Activated CD4-positive, alpha-beta T cell treated with anti-CD3 and anti-CD28 coated beads, Interleukin-2, amount 50 U/mL, for 16 hours (primary cell): ENCODE results near the gene CIB1.

Source experiments
- DNase-seq: peaks from one replicate; pipeline ENCODE4 v3.0.0-alpha.2; 2020

Gene CIB1

GRCh38 chr15:90213818-90214204, 19.9 kb downstream of the CIB1 start:
- DNase-seq = no peak

- DNase-seq = no peak
Observed at GRCh38 chr15:90213122-90213817, 20.5 kb downstream of the CIB1 start.

GRCh38 chr15:90212221-90213098, 21.3 kb downstream of the CIB1 start:
- DNase-seq = no peak

DNA sequence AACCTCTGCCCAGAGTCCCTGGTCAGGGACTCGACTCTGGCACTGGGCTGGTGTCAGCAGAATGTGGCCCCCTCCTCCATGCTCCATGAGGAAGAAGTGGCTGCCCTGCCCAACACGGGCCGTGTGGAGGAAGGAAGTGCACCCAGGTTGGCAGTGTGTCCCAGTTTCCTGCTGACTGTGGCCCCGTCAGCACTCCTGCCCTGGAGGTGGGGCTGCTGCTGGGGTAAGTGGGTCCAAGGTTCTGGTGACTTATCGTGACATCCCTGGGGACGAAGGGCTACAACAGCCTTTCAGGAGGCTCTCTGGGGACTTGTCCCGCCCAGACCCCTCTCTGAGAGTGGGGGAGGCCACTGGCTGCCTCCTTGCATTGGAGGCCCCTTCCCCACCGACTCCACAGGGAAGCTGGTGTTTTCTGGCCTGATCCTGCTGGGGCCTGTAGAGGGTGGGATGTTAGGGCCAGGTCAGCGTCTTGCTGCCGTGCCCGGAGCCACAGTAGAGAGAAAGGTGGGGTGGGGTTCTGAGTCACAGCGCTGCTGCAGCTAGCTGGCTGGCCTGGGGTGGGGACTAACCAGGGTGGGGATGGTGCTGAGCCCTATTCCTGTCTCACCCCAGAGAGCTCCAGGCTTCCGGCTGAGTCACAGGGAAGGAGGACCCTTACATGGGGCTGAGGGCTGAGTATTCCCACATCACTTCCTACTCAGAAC, 22.1 kb downstream of the CIB1 start:
- DNase-seq = no peak

DNA sequence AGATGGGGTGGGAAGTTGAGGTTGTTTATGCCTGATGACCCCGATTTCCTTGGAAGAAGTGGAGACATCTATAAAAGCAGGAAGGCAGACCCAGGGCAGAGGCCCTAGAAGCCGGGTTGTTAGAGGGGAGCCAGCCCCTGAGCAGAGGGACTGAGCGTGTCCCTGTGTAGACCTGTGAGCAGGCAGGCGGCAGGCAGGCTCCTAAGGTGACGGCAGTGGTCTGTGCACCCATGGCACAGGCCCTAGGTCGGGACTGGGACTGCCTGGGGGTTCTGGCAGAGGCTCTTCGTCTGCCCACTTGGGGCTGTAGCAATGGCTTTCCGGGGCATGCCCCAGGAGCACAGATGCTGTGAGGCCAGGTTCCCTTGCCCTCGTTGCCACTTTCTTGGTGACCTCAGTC, 22.7 kb downstream of the CIB1 start:
- DNase-seq = no peak

GRCh38 chr15:90210593-90210992, 23.1 kb downstream of the CIB1 start:
- DNase-seq = no peak

GRCh38 chr15:90209591-90209990, 24.1 kb downstream of the CIB1 start:
- DNase-seq = peak; percentile 58

- no peak for DNase-seq
Observed at GRCh38 chr15:90208356-90208755, 25.4 kb downstream of the CIB1 start.

DNA sequence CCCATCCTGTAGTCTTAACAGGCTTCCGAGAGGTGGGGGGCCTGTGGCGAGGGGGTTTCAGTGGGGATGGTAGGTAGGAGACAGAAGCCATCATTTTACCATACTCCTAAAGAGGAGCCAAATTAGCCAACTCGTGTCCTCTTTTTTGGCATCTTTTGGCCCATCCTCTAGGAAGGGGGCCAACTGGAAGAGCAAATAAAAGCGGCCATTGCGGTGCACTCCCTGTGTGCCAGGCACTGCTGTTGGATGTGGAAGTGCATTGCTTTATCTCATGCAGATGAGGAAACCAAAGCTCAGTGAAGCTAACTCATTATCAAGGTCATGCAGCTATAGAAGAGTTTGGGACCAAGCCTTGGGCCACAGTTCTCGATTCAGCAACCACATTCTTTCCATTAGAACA, 26.5 kb downstream of the CIB1 start:
- no peak for DNase-seq

- no peak for DNase-seq
Observed at GRCh38 chr15:90205886-90206285, 27.9 kb downstream of the CIB1 start.

GRCh38 chr15:90205050-90205848, 28.5 kb downstream of the CIB1 start:
- no peak for DNase-seq

DNA sequence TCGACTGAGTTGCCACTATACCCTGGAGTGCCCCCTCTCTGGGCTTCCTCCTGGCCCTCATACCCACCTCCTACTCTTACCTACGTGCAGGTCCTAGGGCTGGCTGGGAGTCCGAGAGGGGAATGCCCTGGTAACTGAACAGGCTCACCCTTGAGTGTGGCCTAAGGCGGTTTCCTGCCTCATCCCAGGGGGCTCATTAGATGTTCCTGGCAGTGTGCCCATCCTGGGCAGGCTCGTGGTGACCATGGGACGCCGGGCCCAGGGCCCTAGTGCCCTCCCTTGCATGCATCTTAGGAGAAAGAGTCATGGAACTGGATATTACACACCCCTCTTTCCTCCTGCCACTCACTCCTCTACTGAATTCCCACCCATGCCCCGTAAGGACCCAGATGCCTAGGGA, 29.8 kb downstream of the CIB1 start:
- no peak for DNase-seq

DNA sequence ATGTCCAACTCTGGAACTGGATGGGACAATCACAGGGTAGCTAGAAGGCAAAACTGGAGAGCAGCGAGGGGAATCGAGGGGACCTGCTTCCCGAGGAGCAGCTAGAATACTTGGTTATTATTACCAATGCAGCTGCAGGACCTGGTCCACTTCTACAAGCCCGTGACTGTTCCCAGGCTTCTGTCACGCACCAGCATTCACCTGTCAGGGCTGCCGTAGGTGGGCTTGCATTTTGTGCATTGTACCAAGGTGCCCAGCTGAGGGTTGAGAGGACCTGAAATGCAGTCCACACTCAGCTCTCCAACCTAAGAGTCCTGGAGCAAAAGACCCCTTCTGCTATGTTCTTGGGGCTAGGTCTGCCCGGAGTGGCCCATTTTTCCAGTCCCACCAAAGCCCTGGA, 30.3 kb downstream of the CIB1 start:
- DNase-seq = no peak

DNA sequence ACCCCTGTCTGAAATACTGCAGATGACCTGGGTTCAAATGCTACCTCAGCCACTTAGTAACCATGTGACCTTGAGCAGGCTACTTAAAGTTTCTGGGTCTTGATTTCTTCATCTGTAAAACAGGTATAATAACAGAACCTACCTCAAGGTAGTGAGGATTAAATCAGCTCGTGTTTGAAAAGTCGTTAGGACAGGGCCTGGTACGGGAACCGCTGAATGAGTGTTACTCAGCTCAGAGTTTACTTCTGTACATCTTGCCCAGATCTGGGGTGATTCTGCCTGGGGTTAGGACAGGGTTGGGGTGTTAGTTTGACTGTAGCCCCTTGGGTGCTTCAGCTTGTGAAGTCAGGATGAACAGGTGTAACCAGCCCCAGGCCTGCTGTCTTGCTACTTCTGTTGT, 30.8 kb downstream of the CIB1 start:
- no peak for DNase-seq

DNA sequence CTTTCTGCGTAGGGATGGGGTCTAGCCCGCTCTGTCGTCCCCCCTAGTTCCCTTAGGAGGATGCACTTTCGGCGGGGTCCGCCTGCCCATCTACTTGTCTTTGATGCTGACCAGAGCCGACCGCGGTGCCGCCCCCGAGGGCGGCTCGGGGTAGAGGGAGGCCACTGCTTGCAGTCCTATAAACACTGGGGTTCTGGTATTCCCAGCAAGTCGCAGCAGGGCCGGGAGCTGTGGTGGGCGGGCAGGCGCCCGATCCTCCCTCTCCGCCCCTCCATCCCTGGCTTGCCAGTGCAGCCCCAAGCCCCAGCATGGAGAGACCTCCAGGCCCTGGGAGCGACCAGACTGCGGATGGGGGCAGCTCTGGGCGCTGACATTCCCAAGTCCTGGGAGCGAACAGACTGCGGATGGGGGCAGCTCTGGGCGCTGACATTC, 31.8 kb downstream of the CIB1 start:
- DNase-seq = no peak

GRCh38 chr15:90201130-90201943, 32.4 kb downstream of the CIB1 start, which contains the start of gene SEMA4B:
Gene SEMA4B, plus strand, starts transcription at chr15:90201330. Its CDS starts 249 bp downstream, at chr15:90201579.
- DNase-seq = peak; percentile 62

DNA sequence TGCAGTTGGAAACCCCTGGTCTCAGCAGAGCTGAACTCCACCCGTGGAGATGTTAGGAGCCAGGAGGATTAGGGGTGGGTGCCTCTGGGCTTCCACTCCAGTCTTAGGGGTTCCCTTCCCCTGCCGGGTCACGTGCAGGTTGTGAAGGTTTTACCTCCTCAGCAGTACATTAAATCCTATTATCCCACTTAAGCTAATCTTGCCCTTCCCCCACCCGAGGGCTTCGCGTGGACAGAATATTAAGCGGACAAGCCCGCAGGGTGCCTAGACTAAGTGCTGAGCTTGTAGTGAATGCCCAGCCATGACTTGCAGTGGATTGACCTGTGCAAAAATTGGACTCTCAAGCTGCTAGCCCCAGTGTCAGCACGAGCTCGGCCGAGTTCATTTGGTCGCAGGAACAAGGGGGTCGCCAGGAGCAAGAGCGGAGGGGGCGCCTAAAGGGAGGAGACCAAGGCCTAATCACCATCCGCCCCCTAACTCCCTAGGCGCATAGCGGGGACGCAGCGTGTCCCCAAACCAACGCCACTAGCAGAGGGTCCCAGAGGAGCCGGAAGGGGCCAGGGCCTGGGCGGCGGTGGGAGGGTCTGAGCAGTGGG, 33.1 kb downstream of the CIB1 start:
- no peak for DNase-seq

DNA sequence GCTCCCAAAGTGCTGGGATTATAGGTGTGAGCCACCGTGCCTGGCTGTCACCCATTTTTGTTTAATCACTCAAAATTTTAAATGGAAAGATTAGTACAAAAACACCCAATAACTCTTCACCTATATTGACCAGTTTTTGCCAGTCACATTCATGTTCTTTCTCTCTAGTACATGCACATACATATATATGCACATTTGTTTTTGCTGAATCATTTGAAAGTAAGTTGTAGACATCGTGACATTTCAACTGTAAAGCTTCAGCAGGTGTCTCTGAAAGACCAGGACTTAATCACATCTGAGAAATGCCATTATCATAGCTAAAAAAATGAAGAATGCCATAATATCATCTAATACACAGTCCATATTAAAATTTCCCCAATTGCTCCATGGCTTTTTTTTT, 39.1 kb downstream of the CIB1 start:
- DNase-seq = no peak

GRCh38 chr15:90192961-90193786, 40.6 kb downstream of the CIB1 start:
- DNase-seq = no peak

GRCh38 chr15:90191794-90192509, 41.8 kb downstream of the CIB1 start:
- no peak for DNase-seq
